ENCODE data around the gene LRP1B. TPM values are rescaled to one million over a fixed set of nuclear protein-coding genes. Genes with fewer than 3 reads are reported as not detected.

The LRP1B gene
- total RNA-seq, 4 donors from 2014 or later, result 37.1 to 82.7 (median 50.9) TPM

DNA sequence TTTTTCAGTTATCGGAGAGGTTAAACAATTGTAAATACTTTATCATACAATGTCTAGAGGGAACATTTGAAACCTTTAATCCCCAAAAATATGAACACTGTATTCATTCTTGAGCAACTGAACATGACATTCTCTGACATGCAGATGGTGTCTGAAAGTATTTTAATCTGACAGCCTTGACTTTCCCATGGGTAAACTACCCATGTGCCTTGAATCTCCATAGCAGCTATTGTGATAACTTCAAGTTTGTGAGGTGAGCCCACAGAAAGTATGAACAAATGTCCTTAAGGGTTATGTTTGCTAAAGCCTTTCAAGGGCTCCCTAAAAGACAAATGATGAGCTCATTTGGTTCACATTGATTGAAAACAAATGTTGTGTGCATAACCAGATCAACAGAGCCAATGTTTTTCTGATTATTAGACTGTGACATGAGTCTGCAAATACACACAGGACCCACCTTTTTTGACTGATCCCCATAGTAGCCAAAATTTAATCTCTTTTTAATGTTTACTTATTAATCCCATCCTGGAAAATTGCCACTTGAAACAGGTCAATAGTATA lies 1326.0 kb downstream of the LRP1B start:
- no peaks in the 10 kb centered on the region for H3K27me3 ChIP-seq
- no peak for TF ChIP-seq POLR2A (IDR thresholded peaks at IDR 0.05)
- TF ChIP-seq, protein P1, sequence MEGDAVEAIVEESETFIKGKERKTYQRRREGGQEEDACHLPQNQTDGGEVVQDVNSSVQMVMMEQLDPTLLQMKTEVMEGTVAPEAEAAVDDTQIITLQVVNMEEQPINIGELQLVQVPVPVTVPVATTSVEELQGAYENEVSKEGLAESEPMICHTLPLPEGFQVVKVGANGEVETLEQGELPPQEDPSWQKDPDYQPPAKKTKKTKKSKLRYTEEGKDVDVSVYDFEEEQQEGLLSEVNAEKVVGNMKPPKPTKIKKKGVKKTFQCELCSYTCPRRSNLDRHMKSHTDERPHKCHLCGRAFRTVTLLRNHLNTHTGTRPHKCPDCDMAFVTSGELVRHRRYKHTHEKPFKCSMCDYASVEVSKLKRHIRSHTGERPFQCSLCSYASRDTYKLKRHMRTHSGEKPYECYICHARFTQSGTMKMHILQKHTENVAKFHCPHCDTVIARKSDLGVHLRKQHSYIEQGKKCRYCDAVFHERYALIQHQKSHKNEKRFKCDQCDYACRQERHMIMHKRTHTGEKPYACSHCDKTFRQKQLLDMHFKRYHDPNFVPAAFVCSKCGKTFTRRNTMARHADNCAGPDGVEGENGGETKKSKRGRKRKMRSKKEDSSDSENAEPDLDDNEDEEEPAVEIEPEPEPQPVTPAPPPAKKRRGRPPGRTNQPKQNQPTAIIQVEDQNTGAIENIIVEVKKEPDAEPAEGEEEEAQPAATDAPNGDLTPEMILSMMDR (IDR thresholded peaks at IDR 0.05), result no peak
- H3K4me3 ChIP-seq (replicated peaks in 1 of 3), result no peak overlapping the region
- intact Hi-C loops (cut with DNase I), result no loop called here
- no peak for DNase-seq
- H3K36me3 ChIP-seq, result no peaks in the 10 kb centered on the region
- WGBS, 2 donors, result 96 to 97% methylated on average over 1 of the region's 1 CpG
- no peak overlapping the region for H3K27ac ChIP-seq
- H3K9me3 ChIP-seq, result no peaks in the 10 kb centered on the region
- peaks cover 0 to 3% of the 10 kb centered on the region in 2 donors for H3K4me1 ChIP-seq

DNA sequence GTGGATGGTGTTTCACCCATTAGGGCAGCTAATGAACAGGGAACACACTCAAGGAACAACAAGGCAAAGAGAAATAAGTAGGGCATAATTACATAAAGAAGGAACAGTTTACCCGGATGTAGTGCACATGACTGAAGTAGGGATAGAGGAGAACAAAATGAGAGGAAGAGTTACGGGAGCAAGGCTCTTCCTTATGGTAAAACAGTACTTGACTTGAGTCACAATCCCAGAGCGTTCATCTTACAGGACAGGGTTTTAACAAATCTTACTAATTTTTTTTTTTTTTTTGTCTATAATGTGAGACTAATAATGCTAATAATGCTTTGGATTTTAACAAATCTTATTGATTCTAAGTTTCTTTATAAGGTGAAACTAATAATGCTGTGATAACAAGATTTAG lies 1329.5 kb downstream of the LRP1B start:
- intact Hi-C loops (cut with DNase I), result no loop called here
- Histone ChIP-seq H3K4me1 (peaks cover 0 to 3% of the 10 kb centered on the region in 2 donors), H3K4me3 (replicated peaks in 1 of 3) (no peak overlapping the region), H3K36me3 (no peaks in the 10 kb centered on the region), H3K9me3 (no peaks in the 10 kb centered on the region), H3K27me3 (no peaks in the 10 kb centered on the region), H3K27ac (no peak overlapping the region)
- 89 to 93% methylated on average over 3 of the region's 3 CpGs for WGBS, 2 donors
- TF ChIP-seq POLR2A (IDR thresholded peaks at IDR 0.05), result no peak
- TF ChIP-seq, protein P1 (IDR thresholded peaks at IDR 0.05), result no peak
- DNase-seq, result no peak

DNA sequence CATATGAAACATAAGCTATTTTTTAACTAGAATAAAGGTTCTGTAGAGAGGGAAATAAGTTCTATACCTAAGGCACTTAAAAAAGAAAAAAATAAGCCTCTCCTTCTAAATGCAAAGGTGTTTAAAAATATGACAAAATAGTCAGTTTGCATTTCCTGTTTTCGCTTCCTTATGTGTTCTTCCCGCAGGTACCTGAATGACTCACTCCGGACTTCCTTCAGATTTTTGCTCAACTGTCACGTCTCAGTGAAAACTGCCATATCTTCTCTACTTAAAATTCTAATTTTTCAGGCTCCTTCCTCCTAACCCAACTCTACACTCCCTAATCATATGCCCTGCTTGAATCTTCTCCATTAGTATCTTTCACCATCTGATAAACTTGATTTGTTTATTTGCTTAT lies 1333.1 kb downstream of the LRP1B start:
- no peak overlapping the region for H3K27ac ChIP-seq
- no peak for TF ChIP-seq POLR2A (IDR thresholded peaks at IDR 0.05)
- TF ChIP-seq, protein P1 (IDR thresholded peaks at IDR 0.05), result no peak
- no peaks in the 10 kb centered on the region for H3K4me1 ChIP-seq
- DNase-seq, result no peak
- intact Hi-C loops (cut with DNase I), result no loop called here
- no peaks in the 10 kb centered on the region for H3K27me3 ChIP-seq
- H3K9me3 ChIP-seq, result no peaks in the 10 kb centered on the region
- H3K4me3 ChIP-seq (replicated peaks in 1 of 3), result no peak overlapping the region
- no peaks in the 10 kb centered on the region for H3K36me3 ChIP-seq
- WGBS, 2 donors, result 82 to 85% methylated on average over 4 of the region's 4 CpGs

DNA sequence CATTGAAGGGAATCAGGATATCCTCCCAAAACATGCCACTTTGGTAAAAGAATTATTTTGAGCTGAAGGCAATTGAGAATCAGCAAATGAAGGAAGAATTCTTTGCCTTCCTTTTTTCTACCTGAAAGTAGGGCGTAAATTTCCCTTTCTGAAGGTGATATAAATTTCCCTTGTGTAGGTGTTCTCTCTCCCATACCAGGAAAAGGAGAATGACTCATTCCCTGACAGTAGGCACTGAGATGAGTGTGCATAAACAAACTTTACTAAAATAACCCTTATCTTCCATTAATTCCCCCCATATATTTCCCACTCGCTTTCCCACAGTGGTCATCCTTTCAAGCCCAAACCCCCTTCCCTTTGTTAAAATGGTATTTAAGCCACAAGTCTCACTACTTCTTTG lies 1339.0 kb downstream of the LRP1B start:
- Histone ChIP-seq H3K36me3 (no peaks in the 10 kb centered on the region), H3K4me3 (replicated peaks in 1 of 3) (no peak overlapping the region), H3K9me3 (no peaks in the 10 kb centered on the region), H3K27ac (no peak overlapping the region), H3K4me1 (no peaks in the 10 kb centered on the region), H3K27me3 (no peaks in the 10 kb centered on the region)
- 92 to 93% methylated on average over 2 of the region's 2 CpGs for WGBS, 2 donors
- DNase-seq, result no peak
- intact Hi-C loops (cut with DNase I), result no loop called here
- no peak for TF ChIP-seq POLR2A (IDR thresholded peaks at IDR 0.05)
- TF ChIP-seq, protein P1 (IDR thresholded peaks at IDR 0.05), result no peak

DNA sequence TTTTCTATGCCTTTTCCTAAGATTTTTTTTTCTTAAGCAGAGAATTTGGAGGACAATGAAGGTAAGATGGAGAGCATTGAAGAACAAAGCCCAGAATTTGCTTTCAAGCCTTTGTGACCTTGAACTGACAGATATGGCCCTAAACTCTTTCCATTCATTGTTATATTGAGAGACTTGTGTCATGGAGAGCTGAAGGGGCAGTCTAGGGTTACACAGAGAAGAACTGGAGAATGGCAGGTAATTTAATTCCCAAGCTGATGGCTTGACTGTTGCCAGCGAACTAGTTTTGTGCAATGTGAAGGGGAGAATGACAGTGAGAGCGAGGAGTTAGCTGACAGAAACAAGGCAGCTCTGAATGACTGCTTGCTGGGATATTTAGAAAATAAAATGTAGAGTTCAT lies 1344.2 kb downstream of the LRP1B start:
- TF ChIP-seq POLR2A (IDR thresholded peaks at IDR 0.05), result no peak
- TF ChIP-seq, protein P1 (IDR thresholded peaks at IDR 0.05), result no peak
- H3K36me3 ChIP-seq, result no peaks in the 10 kb centered on the region
- DNase-seq, result no peak

More for the DNA sequence above, 1344.2 kb downstream of the LRP1B start:
- no peaks in the 10 kb centered on the region for H3K27me3 ChIP-seq
- H3K4me3 ChIP-seq (replicated peaks in 1 of 3), result no peak overlapping the region
- 86 to 87% methylated on average over 2 of the region's 2 CpGs for WGBS, 2 donors
- H3K9me3 ChIP-seq, result no peaks in the 10 kb centered on the region
- intact Hi-C loops (cut with DNase I), result no loop called here
- no peaks in the 10 kb centered on the region for H3K4me1 ChIP-seq
- no peak overlapping the region for H3K27ac ChIP-seq

Data from thyroid gland (tissue), 4 donors.